ENCODE measurements around the gene PLEKHH1.

- no peak for TF ChIP-seq CTCF (IDR thresholded peaks at IDR 0.05; ENCODE audit: low read depth, low read length)
- no peak for TF ChIP-seq EZH2phosphoT487 (IDR thresholded peaks at IDR 0.05; ENCODE audit: low read depth)
Observed at GRCh38 chr14:67562776-67563150, 29.7 kb downstream of the PLEKHH1 start.
